ENCODE data around the gene XRN2.
A peak's percentile ranks its signal among the peaks of the same experiment; 100 is the strongest.

The XRN2 gene

DNA sequence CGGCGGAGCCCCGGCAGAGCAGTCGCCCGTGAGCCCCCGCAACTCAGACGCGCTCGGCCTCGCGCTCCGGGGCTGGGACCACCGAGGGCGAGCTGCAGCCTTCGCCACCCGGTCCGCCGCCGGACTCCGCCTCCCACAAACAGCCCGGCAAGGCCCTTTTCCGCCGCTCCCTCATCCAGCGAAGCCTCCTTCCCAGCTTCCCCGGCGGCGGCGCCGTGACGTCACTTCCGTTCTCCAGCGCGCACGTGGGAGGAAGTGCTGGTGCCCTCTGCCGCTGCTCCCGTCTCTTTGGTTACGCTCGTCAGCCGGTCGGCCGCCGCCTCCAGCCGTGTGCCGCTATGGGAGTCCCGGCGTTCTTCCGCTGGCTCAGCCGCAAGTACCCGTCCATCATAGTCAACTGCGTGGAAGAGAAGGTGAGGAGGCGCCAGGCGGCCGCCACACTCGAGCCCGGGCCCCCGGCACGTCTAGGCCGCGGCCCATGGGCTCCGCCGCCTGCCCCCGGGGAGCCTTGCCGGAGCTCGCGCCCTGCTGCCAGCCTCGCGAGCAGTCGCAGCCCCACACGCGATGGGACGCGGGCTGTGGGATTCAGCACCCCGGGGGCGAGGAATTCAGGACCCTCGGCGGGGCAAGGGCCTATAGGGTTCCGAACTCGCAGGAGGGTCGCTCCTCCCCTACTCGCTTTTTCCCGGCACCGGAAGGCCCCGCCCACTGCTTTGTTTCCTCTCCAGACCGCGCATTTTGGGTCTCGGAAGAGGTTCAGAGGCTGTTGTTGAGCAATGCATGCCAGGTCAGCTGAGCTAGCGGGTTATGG is at the start of gene XRN2:
Gene XRN2 (plus strand): TSS at position 271 of the 811 bp plus-strand sequence. CDS start 68 bp downstream, at position 339.
- DNase-seq, result peak; percentile 93

- DNase-seq, result no peak
These were observed 45.9 kb upstream of the XRN2 start for GRCh38 chr20:21257192-21257591.

DNA sequence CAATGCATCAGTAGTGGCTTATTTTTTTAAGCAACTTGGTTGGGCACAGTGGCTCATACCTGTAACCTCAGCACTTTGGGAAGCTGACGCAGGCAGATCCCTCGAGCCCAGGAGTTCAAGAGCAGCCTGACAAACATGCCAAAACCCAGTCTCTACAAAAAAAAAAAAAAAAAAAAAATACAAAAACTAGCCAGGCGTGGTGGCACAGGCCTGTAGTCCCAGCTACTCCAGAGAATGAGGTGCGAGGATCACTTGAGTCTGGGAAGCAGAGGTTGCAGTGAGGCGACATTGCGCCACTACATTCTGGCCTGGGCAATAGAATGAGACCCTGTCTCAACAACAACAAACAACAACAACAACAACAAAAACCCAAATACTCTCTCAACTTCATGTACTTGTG is 44.7 kb upstream of the XRN2 start:
- DNase-seq, result no peak

GRCh38 chr20:21259346-21259745 is 43.8 kb upstream of the XRN2 start:
- DNase-seq, result no peak

- DNase-seq, result no peak
These were observed 40.3 kb upstream of the XRN2 start for GRCh38 chr20:21262812-21263211.

DNA sequence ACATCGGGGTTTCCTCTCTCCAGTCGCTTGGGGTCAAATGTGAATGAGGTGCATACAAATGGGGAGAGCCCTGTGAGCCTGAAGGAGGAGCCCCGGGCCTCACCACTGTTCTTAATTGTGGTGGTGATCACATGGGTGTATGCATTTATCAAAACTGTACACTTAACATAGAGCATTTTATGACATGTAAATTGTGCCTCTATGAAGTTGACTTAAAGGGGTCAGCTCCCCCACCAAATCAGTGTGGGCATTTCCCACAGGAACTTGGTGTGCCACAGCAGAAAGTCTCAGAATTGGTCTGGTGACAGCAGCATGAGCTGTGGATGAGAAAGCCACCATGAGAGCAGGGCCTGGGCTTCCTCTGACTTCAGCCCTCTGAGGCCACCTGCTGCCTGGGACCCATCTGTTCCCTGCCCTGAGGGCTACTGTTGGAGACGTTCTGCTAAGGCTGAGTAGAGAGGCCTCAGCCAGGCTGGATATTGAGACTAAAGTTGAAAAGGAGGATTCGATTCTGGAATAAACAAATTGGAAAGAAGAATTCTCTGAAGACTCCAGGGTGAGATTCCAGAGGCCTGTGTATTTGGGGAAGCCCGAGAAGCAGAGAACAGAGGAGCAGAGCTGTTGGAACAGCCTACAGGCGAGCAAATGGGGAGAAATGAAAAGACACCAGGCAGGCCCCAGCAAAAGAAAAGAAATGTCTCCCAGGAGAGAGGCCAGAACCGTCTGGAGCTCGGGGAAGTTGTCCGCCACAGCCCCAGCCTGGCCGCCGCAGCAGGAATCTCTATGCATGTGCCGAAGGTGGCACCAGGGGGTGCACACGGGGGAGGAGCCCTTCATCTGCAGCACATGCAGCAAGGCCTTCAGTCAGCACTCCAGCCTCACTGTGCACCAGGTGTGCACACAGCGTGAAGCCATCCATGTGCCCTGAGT is 37.6 kb upstream of the XRN2 start:
- no peak for DNase-seq

DNA sequence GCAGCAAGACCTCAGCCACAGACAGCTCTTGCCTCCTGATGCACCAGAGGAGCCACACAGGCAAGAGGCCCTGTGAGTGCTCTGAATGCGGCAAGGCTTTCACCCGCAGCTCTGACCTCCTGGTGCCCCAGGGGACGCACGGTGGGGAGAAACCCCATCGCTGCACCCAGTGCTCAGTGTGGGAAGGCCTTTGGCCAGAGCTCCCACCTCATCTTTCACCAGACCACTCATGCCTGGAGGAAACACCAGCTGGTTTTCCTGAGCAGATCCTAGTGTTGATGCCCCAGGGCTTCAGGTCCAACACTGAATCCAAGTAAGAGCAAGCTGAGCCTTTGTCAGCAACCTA is 37.0 kb upstream of the XRN2 start:
- DNase-seq, result no peak

- DNase-seq, result no peak
These were observed 33.4 kb upstream of the XRN2 start for GRCh38 chr20:21269772-21270171.

GRCh38 chr20:21270806-21271205 is 32.3 kb upstream of the XRN2 start:
- no peak for DNase-seq

DNA sequence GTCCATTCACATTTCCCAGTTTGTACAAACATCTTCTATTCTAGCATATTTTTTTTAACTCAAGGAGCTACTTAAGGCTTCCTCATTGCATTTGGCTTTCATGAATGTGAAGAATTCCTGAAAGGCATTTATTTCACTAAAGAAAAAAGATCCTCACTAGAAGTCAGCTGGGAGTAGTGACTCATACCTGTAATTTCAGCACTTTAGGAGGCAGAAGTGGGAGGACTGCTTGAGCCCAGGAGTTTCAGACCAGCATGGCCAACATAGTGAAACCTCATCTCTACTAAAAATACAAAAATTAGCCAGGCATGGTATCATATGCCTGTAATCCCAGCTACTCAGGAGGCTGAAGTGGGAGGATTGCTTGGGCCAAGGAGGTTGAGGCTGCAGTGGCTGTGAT is 30.9 kb upstream of the XRN2 start:
- DNase-seq, result no peak

- no peak for DNase-seq
These were observed 30.5 kb upstream of the XRN2 start for GRCh38 chr20:21272679-21273078.

DNA sequence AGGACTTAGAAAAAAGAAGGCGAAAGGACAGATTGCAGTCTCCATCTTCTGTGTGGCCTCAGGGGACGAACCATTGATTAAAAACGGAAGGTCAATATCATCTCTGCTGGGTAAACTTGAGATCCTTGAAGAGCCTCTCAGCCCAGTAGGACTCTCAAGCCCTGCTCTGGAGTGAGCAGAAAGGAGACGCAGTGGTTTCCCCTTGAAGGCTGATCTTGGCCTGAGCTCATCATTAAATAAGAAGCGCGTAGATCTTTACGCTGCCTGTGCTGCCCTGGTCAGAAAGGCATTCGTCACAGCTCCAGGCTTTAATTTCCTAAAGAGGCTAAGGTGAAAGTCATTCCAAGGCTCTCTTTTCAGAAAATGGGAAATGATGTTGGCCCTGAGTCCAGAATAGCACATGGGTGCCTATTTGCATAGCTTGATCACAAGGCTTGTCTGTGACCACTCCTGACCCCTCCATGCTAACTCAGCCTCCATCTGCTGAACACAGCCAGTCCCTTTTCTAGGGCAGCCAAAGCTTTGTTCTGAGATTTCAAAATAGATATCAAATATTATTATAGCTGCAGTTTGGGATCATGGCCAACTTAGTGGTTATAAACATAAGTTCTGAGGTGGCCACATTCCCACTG is 29.3 kb upstream of the XRN2 start:
- DNase-seq, result no peak

- DNase-seq, result no peak
These were observed 24.3 kb upstream of the XRN2 start for GRCh38 chr20:21278829-21279228.

DNA sequence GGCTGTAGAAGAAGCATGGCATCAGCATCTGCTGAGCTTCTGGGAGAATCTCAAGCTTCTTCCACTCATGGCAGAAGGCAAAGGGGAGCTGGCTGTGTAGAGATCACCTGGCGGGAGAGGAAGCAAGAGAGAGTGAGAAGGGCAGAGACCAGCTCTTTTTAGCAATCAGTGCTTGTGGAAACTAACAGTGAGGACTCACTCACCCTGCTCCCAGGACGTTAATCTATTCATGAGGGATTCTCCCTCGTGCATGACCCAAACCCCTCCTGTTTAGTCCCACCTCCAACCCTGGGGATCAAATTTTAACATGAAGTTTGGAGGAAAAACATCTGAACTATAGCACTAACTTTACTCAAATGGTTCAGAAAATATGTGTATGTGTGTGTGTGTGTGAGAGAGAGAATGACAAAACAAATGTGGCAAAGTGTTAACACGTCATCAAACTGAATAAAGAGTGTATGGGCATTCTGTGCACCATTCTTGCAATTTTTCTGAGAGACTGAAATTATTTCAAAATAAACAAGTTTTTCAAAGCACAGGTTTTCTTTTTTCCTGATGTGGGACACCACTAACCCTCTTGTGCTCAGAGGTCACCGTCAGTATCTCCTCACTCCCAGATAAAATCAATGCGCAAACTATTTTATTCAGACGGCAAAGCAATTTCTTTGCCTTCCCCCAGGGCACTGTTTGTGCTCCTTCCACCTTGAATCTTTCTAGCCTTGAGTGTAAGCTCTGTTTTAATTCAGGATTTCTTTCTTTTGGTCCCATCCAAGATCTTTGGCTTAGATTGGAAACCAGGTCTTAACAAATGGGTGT is 23.2 kb upstream of the XRN2 start:
- DNase-seq, result no peak

GRCh38 chr20:21280522-21281016 is 22.6 kb upstream of the XRN2 start:
- DNase-seq, result no peak

DNA sequence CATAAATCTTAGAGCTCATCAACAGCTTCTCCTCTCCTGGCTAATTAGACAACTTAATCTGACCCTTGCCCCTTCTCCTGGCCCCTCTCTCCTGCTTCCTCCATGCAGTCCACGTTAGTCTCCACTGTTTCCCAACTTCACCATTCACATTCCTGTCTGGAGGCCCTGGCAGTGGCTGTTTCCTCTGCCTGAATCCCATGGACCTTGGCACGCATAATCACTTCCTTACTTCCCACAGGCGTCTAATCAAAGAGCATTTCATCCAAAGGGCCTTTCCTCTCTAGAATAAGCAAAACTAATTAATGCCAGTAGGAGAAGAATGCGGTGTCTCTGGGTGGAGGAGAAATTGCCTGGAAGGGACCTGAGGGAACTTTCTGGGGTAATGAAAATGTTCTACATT is 16.4 kb upstream of the XRN2 start:
- no peak for DNase-seq

- DNase-seq, result no peak
These were observed 14.4 kb upstream of the XRN2 start for GRCh38 chr20:21288587-21289370.

- DNase-seq, result no peak
These were observed 13.5 kb upstream of the XRN2 start for GRCh38 chr20:21289651-21290050.

GRCh38 chr20:21291026-21291425 is 12.1 kb upstream of the XRN2 start:
- no peak for DNase-seq

- no peak for DNase-seq
These were observed 8.4 kb upstream of the XRN2 start for GRCh38 chr20:21294755-21295154.

GRCh38 chr20:21301940-21302663 is 1.0 kb upstream of the XRN2 start:
- no peak for DNase-seq
